Measurements from ENCODE around the gene AOPEP.

DNA sequence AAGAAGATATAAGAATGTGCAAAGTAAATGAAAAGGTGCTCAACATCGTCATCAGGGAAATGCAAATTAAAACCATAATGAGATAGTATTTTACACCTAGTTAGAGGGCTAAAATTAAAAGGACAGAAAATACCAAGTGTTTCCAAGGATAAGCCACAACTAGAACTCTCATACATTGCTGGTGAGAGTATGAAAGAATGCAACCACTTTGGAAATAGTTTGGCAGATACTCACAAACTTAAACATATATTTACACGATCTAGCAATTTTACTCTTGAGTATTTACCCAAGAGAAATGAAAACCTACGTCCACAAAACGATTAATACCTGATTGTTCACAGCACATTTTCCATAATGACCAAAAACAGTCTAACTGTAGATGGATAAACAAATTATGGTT, 51.5 kb downstream of the AOPEP start:
- TF ChIP-seq CTCF (IDR thresholded peaks at IDR 0.05), result no peak
- TF ChIP-seq POLR2A (IDR thresholded peaks at IDR 0.05), result no peak
- no peak for TF ChIP-seq EP300 (IDR thresholded peaks at IDR 0.05)
- no peak for TF ChIP-seq POLR2AphosphoS5 (IDR thresholded peaks at IDR 0.05)
